Lower lobe of right lung (tissue), 2 donors: ENCODE results near the gene VPS52. TPM values are rescaled to one million over a fixed set of nuclear protein-coding genes. Genes with fewer than 3 reads are reported as not detected.

ENCODE experiments used
- ATAC-seq, 2 donors: fragments of 200-7000 bp; cut with Tn5 transposase; one replicate each; pipeline ENCODE4 v1.9.1; 2020 to 2022; ENCODE audit warnings: mild to moderate bottlenecking in 2 of 2, moderate library complexity in 2 of 2
- DNase-seq: peaks from one replicate; pipeline ENCODE4 v3.0.0-alpha.2; 2020
- H3K27ac ChIP-seq: fragments of 200-600 bp; one replicate; pipeline ENCODE4 v1.8.0; 2022
- H3K27me3 ChIP-seq: fragments of 200-600 bp; one replicate; pipeline ENCODE4 v1.8.0; 2022; ENCODE audit warnings: low read depth
- H3K36me3 ChIP-seq: fragments of 200-600 bp; one replicate; pipeline ENCODE4 v1.8.0; 2022; ENCODE audit warnings: mild to moderate bottlenecking
- H3K4me1 ChIP-seq: fragments of 200-600 bp; one replicate; pipeline ENCODE4 v1.8.0; 2022
- H3K4me3 ChIP-seq: fragments of 200-600 bp; one replicate; pipeline ENCODE4 v1.8.0; 2022; ENCODE audit warnings: mild to moderate bottlenecking
- H3K9me3 ChIP-seq: fragments of 200-600 bp; one replicate; pipeline ENCODE4 v1.8.0; 2022
- CTCF ChIP-seq: fragments of 200-600 bp; IDR thresholded peaks from one replicate; pipeline ENCODE4 v1.8.0; 2022; ENCODE audit warnings: antibody characterized with exemption, mild to moderate bottlenecking
- intact Hi-C: fragments of 100-400 bp; cut with DNase I; formaldehyde crosslinking; loops from one replicate; pipeline ENCODE4 v1.11.0; 2022
- total RNA-seq: library from RNA; stranded (reverse); fragmentation: NEBNext Ultra II Directional; extraction: Animal tissue kit (Norgen Biotek cat#: 25700); gene quantifications from one replicate; pipeline ENCODE4 v1.2.1, GENCODE V29; 2021
- donor health status: DM: no; HTN: yes; CAD: no; lungs with severe emphysema.

Gene VPS52
- total RNA-seq, 1 donor from 2014 or later: 59.7 TPM

- no peak overlapping the region for H3K4me3 ChIP-seq
- intact Hi-C loops: no loop called here
- no peaks in the 10 kb centered on the region for H3K27me3 ChIP-seq
- ATAC-seq (no peak), DNase-seq (no peak)
- no peak overlapping the region for H3K27ac ChIP-seq
- H3K4me1 ChIP-seq: peaks cover 39% of the 10 kb centered on the region
- H3K9me3 ChIP-seq: no peaks in the 10 kb centered on the region
- peaks cover 78% of the 10 kb centered on the region for H3K36me3 ChIP-seq
- peak; percentile 17 for TF ChIP-seq CTCF
Measured at GRCh38 chr6:33279971-33280511, 8.4 kb upstream of the VPS52 start.

GRCh38 chr6:33279257-33279695 lies 7.6 kb upstream of the VPS52 start:
- Histone ChIP-seq H3K27ac (no peak overlapping the region), H3K9me3 (no peaks in the 10 kb centered on the region), H3K27me3 (no peaks in the 10 kb centered on the region), H3K4me1 (peaks cover 47% of the 10 kb centered on the region), H3K4me3 (no peak overlapping the region), H3K36me3 (peaks cover 78% of the 10 kb centered on the region)
- no peak for TF ChIP-seq CTCF
- ATAC-seq (no peak), DNase-seq (no peak)
- intact Hi-C loops: no loop called here

GRCh38 chr6:33278810-33279209 lies 7.1 kb upstream of the VPS52 start:
- Histone ChIP-seq H3K36me3 (peaks cover 78% of the 10 kb centered on the region), H3K4me1 (peaks cover 52% of the 10 kb centered on the region), H3K9me3 (no peaks in the 10 kb centered on the region), H3K27me3 (no peaks in the 10 kb centered on the region), H3K27ac (no peak overlapping the region), H3K4me3 (no peak overlapping the region)
- ATAC-seq (no peak), DNase-seq (no peak)
- intact Hi-C loops: no loop called here
- TF ChIP-seq CTCF: no peak

GRCh38 chr6:33278392-33278741 lies 6.7 kb upstream of the VPS52 start:
- Histone ChIP-seq H3K9me3 (no peaks in the 10 kb centered on the region), H3K27ac (peak overlapping the region; percentile 95), H3K36me3 (peaks cover 78% of the 10 kb centered on the region), H3K4me1 (peaks cover 56% of the 10 kb centered on the region), H3K27me3 (no peaks in the 10 kb centered on the region), H3K4me3 (peak overlapping the region; percentile 86)
- no peak for TF ChIP-seq CTCF
- DNase-seq (no peak), ATAC-seq (no peak)
- intact Hi-C loops: no loop called here

- Histone ChIP-seq H3K4me1 (peaks cover 61% of the 10 kb centered on the region), H3K4me3 (peak overlapping the region; percentile 86), H3K36me3 (peaks cover 83% of the 10 kb centered on the region), H3K27ac (peak overlapping the region; percentile 95), H3K27me3 (no peaks in the 10 kb centered on the region), H3K9me3 (no peaks in the 10 kb centered on the region)
- DNase-seq (no peak), ATAC-seq (peak; percentile 1 to 11)
- intact Hi-C loops: no loop called here
- TF ChIP-seq CTCF: no peak
Measured at GRCh38 chr6:33277663-33278391, 6.2 kb upstream of the VPS52 start.
